Fibroblast of upper back skin (primary cell): Measurements from ENCODE around the gene MITF.

Source experiments
- DNase-seq: peaks from one replicate; pipeline ENCODE4 v3.0.0-alpha.2; 2013

Gene MITF

GRCh38 chr3:69729147-69729919 is 9.9 kb upstream of the MITF start:
- DNase-seq = no peak

GRCh38 chr3:69731080-69731479 is 8.2 kb upstream of the MITF start:
- DNase-seq = no peak

DNA sequence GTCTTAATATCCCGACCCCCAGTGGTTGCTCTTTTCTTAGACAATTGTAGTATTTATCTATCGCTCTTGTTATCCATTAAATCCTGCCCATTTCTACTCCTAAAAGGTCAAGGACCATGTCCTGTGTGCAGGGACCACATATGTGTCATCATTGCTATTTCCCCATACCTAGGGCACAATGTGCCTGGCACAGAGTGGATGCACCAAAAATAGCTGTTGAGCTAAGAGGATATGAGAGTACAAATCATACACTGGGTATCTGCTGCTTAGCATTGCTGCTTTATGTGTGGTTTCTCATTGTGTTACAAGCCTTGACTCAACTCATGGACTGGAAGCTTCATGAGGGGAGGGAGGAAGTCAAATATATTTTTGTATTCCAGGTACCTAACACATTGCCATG is 3.4 kb upstream of the MITF start:
- no peak for DNase-seq

DNA sequence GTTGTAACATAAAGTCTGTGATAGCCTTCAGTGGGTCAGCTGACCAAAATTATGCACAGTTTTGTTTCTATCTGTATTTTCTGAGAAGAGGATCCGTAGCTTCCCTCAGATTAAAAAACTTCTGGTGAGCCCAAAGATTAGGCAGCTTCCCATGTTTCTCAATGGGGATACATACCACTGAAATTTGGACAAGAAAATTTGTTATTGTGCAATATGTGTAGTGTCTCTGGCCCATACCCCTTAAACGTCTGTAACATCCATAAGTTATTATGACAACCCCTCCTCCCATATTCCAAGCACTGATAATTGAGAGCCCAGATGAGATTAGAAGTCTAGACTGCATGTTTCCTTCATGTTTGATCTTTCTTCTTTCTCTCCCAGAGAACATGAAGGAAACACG is 1.9 kb upstream of the MITF start:
- no peak for DNase-seq

- no peak for DNase-seq
Observed at GRCh38 chr3:69738315-69738714, 949 bp upstream of the MITF start.

DNA sequence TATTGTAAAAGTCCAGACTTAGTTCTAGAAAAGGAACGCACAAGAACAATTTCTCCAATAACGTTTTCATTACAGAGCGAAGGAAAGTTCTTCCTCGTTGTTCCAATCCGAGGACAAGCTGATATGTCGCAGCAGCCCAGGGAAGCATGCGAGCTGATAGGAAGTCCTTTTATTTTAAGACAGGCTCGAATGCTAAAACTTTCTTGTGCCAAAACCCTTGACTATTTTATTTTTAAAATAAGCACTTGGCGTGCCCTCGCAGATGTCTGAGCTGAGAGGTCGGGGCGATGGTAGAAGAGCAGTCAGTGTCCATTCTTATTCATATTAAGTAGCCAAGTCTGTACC is 433 bp upstream of the MITF start:
- DNase-seq = no peak

DNA sequence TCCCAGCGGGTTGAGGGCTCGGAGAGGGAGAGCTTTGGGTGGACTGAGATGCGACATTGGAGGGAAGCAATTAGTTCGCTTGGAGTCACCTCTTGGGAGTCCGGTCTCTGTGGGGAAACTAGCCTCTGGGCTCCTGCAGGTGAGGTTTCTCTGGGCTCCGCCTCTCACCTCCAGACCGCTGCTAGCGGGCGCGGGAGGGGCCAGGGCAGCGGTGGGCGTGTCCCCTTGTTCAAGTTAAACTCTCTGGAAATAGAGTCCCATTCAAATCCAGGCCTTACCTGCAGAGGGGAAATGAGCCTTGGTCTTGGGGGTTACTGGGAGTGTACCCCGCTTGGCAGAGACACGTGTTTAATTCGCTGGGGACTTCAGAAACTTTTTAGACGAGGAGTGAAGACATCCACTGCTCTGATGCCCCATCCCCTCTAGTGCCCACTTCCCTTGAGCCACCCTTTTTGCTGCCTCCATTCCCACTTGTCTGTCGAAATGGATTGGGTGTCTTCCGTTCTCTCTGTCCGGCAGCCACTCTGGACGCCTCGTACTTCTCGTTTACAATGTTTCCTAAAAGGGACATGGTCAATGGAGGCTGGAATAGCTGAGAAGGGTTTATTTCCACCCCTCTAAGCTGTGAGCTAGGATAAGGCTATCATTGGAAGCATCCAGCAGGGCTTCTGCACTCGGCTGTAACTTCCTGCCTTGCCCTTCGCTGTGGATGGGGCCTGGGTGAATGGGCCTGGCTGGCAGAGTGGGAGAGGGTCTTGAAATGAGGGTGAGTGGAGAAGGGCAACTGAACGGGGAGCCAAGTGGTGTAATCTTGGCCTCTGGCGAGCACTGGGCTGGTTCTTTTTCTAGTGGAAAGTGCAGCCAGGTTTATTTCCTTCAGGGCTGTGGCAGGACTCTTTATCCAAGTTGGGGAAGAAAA is 1.1 kb downstream of the MITF start:
- DNase-seq = no peak

GRCh38 chr3:69741032-69741767 is 1.9 kb downstream of the MITF start:
- no peak for DNase-seq

DNA sequence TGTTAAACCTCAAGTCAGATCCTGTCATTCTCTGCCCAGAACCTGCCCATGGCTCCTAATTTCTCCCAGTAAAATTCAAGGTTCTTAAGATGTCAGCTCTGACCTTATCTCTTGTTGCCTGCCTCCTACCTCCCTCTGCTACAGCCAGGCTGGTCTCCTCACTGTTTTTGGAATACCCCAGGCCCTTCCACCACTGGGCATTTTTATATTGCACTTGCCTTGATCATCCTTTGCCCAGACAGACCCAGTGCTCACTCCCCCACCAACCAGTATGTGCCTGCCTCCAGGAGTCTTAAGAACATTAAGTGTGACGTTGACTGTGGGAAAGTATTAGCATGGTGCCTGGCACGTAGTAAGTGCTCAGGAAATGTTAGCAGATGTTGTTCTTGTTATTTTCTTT is 3.1 kb downstream of the MITF start:
- no peak for DNase-seq

DNA sequence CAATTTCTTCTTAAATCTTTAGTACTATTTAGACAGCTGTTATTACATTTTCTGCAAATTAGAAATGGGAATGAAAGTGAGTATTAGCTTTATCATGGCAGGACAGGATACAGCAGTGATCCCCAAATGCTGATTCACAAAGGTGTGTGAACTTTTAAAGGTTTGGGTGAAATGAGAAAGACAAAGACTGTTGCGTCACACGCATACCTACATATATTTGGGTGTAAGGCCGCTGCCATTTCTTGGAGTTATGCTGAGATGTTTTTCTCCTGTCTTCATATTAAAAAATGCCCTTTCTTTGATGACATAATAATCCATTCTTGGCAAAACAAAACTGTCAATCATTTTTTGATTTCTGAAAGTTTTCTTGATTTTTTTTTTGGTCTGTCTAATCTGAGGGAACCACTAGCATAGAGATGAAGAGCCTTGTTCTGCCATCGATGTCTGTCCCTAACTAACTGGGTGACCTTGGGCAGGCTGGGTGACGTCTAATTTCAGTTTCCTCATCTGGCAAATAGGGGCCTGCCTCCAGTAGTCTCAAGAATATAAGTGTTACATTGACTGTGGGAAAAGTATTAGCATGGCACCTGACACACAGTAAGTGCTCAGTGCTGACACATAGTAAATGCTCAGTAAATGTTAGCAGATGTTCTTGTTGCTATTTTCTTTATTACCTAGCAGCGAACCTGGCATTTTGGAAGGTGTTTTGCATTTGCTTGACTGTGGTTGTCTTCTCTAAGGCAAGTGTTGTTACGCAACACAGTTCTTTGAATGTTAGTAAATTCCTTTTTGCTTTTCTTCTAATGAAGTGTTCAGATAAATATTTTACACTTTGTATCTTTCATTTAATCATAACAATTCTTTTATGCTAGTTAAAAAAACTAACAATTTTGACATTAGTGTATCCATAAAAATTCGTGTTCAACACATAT is 5.0 kb downstream of the MITF start:
- DNase-seq = no peak

DNA sequence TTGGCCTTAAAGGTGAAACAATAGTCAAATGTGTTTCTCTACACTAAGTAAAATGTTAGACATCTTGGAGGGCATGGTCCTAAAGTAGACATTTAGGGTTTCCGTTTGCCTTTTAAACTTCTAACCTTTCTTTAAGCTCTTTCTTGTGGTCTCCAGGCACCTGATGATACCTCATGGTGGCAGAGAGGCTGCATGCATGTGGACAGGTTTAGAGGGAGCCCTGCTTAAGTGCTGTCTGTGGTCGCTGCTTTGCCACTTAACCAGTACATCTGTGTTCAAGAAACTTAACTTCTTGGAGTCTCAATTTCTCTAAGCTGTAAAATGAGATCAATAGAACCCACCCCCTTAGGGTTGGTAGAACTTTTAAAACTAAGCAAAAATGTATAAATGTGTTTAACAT is 6.2 kb downstream of the MITF start:
- DNase-seq = no peak

GRCh38 chr3:69746119-69746518 is 6.9 kb downstream of the MITF start:
- no peak for DNase-seq

DNA sequence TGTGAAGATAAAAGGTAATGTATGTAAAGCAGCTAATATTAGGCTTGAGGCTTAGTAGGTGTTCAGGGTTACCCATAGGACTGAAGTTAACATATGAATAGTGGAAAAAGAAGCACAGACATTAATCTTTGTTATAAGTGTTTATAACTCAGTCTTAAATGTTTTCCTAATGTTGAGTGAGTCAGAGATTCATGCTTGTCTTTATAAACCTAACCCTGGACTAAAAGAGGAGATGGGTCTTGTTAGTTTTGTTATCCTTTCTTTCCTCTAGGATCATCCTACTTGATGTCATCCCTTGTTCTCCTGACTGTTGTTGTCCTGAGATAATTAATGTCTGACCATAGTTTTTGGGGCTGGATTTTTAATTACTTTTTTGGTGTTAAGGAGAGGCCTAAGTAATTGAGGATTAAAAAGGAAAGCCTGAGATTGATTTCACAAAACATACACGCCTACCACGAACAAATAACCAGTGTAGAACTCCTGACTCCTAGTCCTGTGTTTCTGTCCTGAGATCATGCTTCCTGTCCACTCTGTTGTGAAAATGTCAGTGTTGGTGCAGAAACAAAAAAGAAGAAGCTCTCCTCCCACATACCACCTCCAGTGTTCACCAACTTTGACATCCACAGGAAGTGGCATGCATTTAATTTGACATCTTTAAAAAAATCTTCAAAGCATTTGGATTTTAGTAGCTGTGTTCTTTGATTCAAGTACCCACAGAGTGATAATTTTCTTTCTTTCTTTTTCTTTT is 8.4 kb downstream of the MITF start:
- DNase-seq = no peak

DNA sequence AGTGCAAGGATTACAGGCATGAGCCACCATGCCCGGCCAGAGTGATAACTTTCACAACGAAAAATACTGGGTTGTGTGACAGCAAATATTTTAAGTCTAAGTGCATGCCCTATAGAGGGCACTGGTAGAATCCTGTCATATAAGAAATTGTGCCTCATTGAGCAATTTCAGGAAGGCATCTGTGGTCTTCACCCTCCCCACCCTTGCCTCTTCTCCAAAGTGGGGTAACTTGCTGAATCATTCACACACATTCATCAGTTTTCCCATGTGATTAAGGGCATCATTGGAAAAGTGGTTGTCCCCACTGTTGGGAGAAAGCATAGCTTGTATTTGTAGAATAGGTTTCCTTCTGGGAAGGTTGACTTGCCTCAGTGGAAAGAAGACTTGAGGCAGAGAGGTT is 9.2 kb downstream of the MITF start:
- no peak for DNase-seq

DNA sequence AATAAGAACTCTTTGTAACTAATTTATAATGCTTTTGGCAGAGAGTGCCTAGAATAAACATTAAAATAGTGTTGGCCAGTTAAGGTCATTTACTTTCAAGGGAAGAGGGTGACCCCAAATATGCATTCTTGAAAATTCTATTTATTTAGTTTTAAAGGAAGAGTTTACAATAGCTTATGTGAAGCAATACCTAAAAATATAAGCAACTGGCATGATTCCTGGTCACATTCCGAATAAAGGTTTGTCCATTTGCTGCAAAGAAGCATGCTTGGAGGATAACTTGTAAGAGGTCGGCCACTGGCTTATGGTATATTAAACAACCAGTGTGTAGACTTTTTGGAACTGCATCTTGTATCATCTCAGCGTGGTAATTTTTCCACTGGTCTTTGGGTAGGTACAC is 10.2 kb downstream of the MITF start:
- DNase-seq = no peak

DNA sequence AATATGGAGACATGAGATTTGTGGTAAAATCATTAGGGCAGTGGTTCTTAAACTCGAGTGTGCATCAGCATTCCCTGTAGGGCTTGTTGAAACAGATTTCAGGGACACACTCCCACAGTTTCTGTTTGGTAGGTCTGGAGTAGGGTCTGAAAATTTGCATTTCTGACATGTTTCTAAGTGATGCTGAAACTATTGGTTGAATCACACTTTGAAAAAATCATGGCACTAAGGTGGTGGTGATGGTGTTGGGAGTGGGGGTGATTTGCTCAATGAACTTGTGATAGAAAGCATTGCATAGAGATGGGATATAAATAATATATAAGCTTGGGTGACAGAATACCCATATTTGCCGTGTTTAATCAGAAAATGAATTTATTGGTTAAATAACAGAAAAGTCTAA is 11.3 kb downstream of the MITF start:
- DNase-seq = no peak

DNA sequence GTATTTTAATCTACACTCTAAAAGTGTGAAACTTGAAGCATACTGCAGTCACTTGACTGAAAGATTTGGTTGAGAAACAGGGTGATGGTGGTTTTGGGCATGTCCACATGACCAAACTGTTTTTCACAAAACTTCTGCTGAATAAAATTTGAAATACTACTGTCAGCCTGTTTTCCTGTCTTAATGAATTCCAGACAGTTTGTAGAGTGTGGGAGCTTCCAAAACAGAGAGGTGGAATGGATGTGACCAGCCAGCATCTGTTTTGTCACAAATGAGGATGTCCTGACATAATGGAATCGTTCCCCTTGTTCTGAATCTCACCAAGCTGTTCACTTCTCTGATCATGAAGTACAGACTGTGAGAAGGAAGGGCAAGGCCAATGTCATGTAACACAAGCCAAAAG is 11.8 kb downstream of the MITF start:
- DNase-seq = no peak

DNA sequence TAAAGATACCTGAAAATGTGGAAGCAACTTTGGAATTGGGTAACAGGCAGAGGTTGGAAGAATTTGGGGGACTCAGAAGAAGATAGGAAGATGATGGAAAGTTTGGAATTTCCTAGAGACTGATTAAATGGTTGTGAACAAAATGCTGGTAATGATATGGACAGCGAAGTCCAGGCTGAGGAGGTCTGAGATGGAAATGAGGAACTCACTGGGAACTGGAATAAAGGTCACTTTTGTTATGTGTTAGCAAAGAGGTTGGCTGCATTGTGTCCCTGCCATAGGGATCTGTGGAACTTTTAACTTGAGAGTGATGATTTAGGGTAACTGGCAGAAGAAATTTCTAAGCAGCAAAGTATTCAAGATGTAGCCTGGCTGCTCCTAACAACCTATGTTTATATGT is 13.0 kb downstream of the MITF start:
- DNase-seq = no peak

- DNase-seq = no peak
Observed at GRCh38 chr3:69753179-69753775, 14.0 kb downstream of the MITF start.

GRCh38 chr3:69755795-69756194 is 16.5 kb downstream of the MITF start:
- no peak for DNase-seq
